H1 (cell line): ENCODE measurements around the gene PHC2. TPM values are rescaled to one million over a fixed set of nuclear protein-coding genes. Genes with fewer than 3 reads are reported as not detected.

Experiments used
- ATF2 ChIP-seq: IDR thresholded peaks from 2 replicates; pipeline ENCODE4 v1.6.1; 2012; ENCODE audit warnings: low read length, inconsistent platforms
- CHD2 ChIP-seq: IDR thresholded peaks from 2 replicates; pipeline ENCODE4 v1.6.1; 2012; ENCODE audit warnings: low read length, improper control_type of control experiment
- CTBP2 ChIP-seq: IDR thresholded peaks from 2 replicates; pipeline ENCODE4 v1.7.0; 2011; ENCODE audit warnings: borderline replicate concordance, mild to moderate bottlenecking, moderate library complexity, mixed read lengths, low read length; ENCODE audit not compliant: insufficient read depth, insufficient read length
- FOSL1 ChIP-seq: IDR thresholded peaks from 2 replicates; pipeline ENCODE4 v1.6.1; 2011; ENCODE audit warnings: mild to moderate bottlenecking, low read depth, low read length, moderate library complexity; ENCODE audit not compliant: insufficient read depth
- GABPA ChIP-seq: IDR thresholded peaks from 2 replicates; pipeline ENCODE4 v1.6.1; 2011; ENCODE audit warnings: mild to moderate bottlenecking, low read length, moderate library complexity, borderline replicate concordance; ENCODE audit not compliant: insufficient read depth
- RAD21 ChIP-seq, 2 experiments: IDR thresholded peaks in 1 of 2; conservative IDR thresholded peaks in 1 of 2; 2 replicates each; pipeline ENCODE4 v1.6.1; 2011; ENCODE audit warnings: low read depth in 2 of 2, low read length in 2 of 2, improper control_type of control experiment in 1 of 2, inconsistent platforms in 1 of 2, mild to moderate bottlenecking in 1 of 2, moderate library complexity in 1 of 2
- SP4 ChIP-seq: IDR thresholded peaks from 2 replicates; pipeline ENCODE4 v1.6.1; 2012; ENCODE audit warnings: low read length, inconsistent platforms
- USF2 ChIP-seq: IDR thresholded peaks from 2 replicates; pipeline ENCODE4 v1.6.1; 2011; ENCODE audit warnings: low read length, improper control_type of control experiment
- polyA plus RNA-seq, 7 experiments: library from polyadenylated mRNA; depleted of rRNA in 3 of 7; stranded (reverse) in 5 of 7; unstranded in 2 of 7; fragments of >200 nt in 5 of 7; fragments of 200-250 nt in 2 of 7; gene quantifications; 1 replicate in 5 of 7; 2 replicates in 1 of 7; 4 replicates in 1 of 7; pipeline versions ENCODE4 v1.2.1 to v1.2.3, GENCODE V29; 2011 to 2013; ENCODE audit warnings: missing spikeins in 2 of 7, mixed read lengths in 2 of 7
- total RNA-seq: library from RNA; stranded (reverse); fragmentation: NEBNext Ultra II Directional; extraction: Animal tissue kit (Norgen Biotek cat#: 25700); gene quantifications from 2 replicates; pipeline ENCODE4 v1.2.1, GENCODE V29; 2021

PHC2 gene
- total and polyA plus RNA-seq, 2 of the 8 experiments (the other 6 are each of a cell fraction or from before 2014, with no cell fraction given) = 5.6 to 14.2 TPM

- no peak for TF ChIP-seq FOSL1
- no peak for TF ChIP-seq ATF2
- no peak for TF ChIP-seq USF2
- TF ChIP-seq CHD2 = no peak
- no peak for TF ChIP-seq SP4
- no peak for TF ChIP-seq CTBP2
- TF ChIP-seq RAD21 (IDR thresholded peaks at IDR 0.05 in 1 of 2, conservative IDR thresholded peaks at IDR 0.05 in 1 of 2; ENCODE audit: low read depth in 2 of 2, low read length in 2 of 2) = no peak
- no peak for TF ChIP-seq GABPA
These were observed 141.7 kb downstream of the PHC2 start (continued) for GRCh38 chr1:33288976-33289857.
